Midbrain (tissue), 1 donor: ENCODE data around the gene NFKBIA.
A peak's percentile ranks its signal among the peaks of the same experiment; 100 is the strongest.
"Not testable (repeated sequence)": the region's sequence is repeated elsewhere in the genome, so short reads cannot be mapped to it uniquely, and the experiment has no call there.

Experiments
- DNase-seq: peaks from one replicate; lab custom pipeline; 2025; lab: John Stamatoyannopoulos, UW

The NFKBIA gene

GRCh38 chr14:35408026-35408425 is 3.5 kb upstream of the NFKBIA start:
- DNase-seq: no peak

DNA sequence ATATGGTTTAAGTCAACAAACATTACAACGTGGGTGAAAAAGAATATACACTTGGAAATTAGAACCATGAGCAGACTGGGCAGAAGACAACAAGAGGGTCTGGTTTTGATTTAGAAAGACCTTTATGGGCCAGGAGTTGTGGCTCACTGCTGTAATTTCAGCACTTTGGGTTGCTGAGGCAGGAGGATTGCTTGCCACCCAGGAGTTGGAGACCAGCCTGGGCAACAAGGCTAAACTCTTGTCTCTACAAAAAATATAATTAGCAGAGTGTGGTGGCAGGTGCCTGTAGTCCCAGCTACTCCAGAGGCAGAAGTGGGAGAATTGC is 2.7 kb upstream of the NFKBIA start:
- DNase-seq: no peak

DNA sequence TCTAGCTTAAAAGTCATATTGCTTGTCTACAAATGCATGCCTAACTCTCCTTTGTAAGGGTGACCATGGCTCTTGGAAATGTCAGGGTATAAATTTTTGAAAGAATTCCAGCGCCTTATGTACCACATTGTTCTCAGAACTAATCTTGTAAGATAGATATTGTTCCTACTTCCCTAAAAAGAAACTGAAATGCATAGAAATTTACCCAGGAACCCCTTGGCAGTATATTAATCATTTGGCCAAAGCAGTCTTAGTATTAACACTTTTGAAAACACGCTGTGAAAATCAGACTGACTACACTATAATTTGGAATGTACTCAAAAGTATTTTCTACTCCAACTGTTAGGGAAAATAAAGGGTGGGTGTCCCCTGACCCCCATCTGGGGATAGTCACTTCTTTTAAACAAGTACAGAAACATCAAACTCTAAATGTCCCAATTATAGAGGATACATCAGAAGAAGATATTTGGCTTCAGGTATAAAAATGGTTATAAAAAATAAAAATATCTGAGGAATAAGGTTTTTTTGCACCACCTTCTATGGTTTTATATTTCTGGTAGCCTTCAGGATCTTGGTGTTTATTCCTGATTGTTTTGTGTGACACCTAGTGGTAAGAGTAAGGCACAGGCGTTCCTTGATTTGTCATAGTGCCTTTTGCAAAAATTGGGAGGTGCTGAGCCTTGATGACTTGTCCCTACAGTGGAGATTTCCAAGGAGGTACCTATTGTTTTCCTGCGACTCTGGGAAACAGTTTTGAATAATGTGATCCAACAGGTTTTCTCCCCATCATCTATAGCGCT is 2.2 kb upstream of the NFKBIA start:
- peak; percentile 61 for DNase-seq

- DNase-seq: no peak
Observed at GRCh38 chr14:35406090-35406489, 1.5 kb upstream of the NFKBIA start.

DNA sequence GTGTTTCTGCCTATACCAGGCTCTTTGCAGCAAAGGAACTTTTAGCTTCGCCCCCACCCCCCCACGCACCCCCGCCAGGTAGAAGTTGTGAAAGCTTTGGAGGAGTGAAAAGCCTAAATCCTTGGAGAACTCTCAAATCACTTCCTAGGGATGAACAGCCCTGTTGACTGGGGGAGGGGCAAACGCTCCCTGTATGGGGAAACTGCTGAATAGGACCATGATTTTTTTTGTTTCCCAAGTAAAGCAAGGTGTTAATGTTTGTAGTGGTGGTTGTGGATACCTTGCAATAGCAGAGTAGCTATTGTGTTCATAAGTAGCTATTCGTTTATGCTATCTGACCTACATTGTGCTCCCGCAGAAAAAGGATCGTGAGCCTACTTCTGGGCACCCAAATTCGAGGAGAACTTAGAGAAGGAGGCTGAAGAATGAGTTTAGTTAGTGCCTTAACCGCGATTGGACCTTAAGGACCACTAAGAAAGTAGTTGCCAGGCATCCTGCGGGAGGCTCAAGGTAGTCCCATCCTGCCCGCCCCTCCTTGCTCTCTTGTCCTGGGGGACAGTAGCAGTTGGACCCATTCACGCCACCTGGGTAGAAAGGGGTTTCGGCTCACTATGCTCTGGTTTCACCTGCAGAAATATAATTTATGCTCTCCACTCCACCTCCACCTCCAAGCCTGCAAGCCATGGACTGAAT is 901 bp upstream of the NFKBIA start:
- DNase-seq: peak; percentile 26

DNA sequence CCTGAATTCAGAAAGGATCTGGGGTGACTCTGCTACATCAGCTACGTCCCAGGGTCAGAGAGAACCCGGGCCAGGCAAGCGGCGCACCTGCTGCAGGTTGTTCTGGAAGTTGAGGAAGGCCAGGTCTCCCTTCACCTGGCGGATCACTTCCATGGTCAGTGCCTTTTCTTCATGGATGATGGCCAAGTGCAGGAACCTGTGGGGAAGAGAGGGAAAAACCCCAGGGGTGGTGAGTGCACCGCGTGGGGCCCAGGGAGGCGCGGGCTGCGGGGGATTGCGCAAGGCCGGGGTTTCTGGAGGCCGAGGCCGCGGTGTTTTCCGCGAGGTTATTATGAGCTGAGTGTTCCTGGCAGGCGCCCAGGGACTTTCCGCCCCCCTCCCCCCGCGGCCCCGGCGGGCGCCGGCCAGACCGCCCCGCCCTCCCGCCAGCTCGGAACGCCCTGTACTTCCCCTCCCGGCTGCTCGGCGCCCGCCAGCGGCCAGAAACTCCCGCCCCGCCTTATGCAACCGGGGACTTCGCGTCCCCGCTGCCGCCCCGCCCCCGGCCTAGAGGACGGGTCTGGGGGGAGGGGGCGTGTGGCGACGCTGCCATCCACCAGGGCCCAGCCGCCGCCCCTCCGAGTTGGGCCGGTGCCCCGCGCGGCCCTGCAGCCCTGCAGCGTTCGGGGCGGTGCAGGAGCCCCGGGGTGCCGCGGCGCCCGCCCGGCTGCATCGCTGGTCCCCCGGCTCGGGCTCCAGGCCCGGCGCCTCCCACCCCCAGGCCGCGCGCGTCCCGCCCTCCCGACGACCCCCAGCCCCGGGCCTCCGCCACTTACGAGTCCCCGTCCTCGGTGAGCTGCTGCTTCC is 723 bp downstream of the NFKBIA start:
- peak; percentile 95 for DNase-seq

GRCh38 chr14:35403114-35403602 is 1.4 kb downstream of the NFKBIA start:
- DNase-seq: peak; percentile 18

GRCh38 chr14:35402323-35403113 is 2.0 kb downstream of the NFKBIA start:
- DNase-seq: no peak

GRCh38 chr14:35401422-35402265 is 2.9 kb downstream of the NFKBIA start:
- no peak for DNase-seq

- DNase-seq: no peak
Observed at GRCh38 chr14:35400648-35401421, 3.7 kb downstream of the NFKBIA start.

GRCh38 chr14:35399083-35399937 is 5.2 kb downstream of the NFKBIA start:
- no peak for DNase-seq

DNA sequence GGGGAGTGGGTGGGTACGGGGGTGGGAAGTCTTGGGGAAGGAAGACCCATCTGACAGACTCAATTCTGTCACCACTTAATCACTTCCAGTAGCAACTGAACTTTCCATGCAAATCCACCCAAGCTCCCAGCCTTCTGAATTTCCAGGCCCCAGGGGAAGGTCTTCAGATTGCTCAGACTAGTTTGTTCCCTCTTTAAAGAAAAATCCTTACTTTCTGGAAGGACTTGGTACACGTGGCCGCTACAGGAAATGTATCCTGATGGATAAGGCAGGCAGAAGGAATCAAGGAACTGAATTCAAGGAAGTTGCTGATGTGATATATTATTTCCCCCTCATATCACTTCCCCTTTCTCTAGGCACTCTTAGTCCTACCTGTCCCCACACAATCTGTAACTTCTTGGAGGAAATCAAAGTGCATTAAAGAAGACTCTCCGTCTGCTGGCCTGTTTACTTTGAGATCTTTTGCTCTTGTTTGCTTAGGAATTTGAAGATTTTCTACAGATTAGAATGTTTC is 6.4 kb downstream of the NFKBIA start:
- no peak for DNase-seq

GRCh38 chr14:35396610-35397009 is 7.9 kb downstream of the NFKBIA start:
- not testable (repeated sequence) for DNase-seq

GRCh38 chr14:35395283-35395682 is 9.3 kb downstream of the NFKBIA start:
- no peak for DNase-seq

- no peak for DNase-seq
Observed at GRCh38 chr14:35394326-35395013, 10.1 kb downstream of the NFKBIA start.

DNA sequence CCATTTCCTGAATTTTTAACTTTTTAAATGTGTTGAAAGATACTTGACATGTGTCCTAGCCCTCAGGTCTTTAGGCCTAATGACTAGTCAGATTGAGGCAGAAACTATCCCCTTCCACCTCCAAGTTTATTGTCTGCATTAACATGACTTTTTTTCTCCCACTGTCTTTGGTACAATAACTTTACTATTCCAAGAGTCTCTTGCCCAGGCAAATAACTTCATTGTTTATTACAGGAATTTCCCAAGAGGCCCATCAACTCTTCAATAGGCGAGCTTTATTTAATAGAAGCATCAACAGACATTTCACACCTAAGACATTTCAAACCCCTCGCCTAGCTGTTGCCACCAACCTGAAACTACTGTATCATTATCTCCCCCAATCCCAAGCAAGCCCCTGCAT is 10.7 kb downstream of the NFKBIA start:
- DNase-seq: no peak

GRCh38 chr14:35392103-35392502 is 12.4 kb downstream of the NFKBIA start:
- DNase-seq: no peak

DNA sequence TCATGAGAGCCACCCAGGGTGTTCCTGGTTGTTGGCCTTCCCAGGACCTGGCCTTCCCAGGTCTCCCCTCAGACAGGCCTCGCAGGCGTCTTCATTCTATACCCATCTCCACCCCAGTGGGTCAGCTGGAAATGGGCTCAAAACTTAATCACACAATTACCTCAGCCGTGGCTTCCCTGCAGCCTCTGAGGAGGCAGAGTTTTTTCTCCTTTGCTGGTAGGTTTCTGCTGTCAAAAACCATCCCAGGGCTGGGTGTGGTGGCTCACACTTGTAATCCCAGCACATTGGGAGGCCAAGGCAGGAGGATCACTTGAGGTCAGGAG is 13.2 kb downstream of the NFKBIA start:
- DNase-seq: no peak
